Measurements from ENCODE around the gene ANO7. TPM values are rescaled to one million over a fixed set of nuclear protein-coding genes. Genes with fewer than 3 reads are reported as not detected.

The ANO7 gene
- total RNA-seq, 1 donor from 2014 or later, result 1.1 TPM

- ATAC-seq (no peak), DNase-seq (no peak)
- intact Hi-C loops (cut with micrococcal nuclease), result no loop called here
These were observed 31.4 kb downstream of the ANO7 start for GRCh38 chr2:241219856-241220356.

GRCh38 chr2:241223211-241224017 is 34.9 kb downstream of the ANO7 start:
- intact Hi-C loops (cut with micrococcal nuclease), result no loop called here
- DNase-seq, result peak; percentile 25
- peak; percentile 3 for ATAC-seq

GRCh38 chr2:241224018-241224850 is 35.8 kb downstream of the ANO7 start:
- peak; percentile 65 for DNase-seq
- intact Hi-C loops (cut with micrococcal nuclease), result no loop called here
- peak; percentile 52 for ATAC-seq

GRCh38 chr2:241224851-241225438 is 36.5 kb downstream of the ANO7 start:
- peak; percentile 29 for DNase-seq
- no peak for ATAC-seq
- intact Hi-C loops (cut with micrococcal nuclease), result no loop called here

GRCh38 chr2:241225545-241225944 is 37.1 kb downstream of the ANO7 start:
- ATAC-seq (no peak), DNase-seq (peak; percentile 31)
- intact Hi-C loops (cut with micrococcal nuclease), result no loop called here

GRCh38 chr2:241225983-241226382 is 37.5 kb downstream of the ANO7 start:
- DNase-seq, result peak; percentile 15
- intact Hi-C loops (cut with micrococcal nuclease), result no loop called here
- ATAC-seq, result no peak

GRCh38 chr2:241226723-241227572 is 38.5 kb downstream of the ANO7 start:
- intact Hi-C loops (cut with micrococcal nuclease), result no loop called here
- ATAC-seq, result peak; percentile 32
- DNase-seq, result peak; percentile 31

GRCh38 chr2:241227594-241227993 is 39.1 kb downstream of the ANO7 start:
- peak; percentile 10 for DNase-seq
- no peak for ATAC-seq
- intact Hi-C loops (cut with micrococcal nuclease), result no loop called here

GRCh38 chr2:241228081-241228859 is 39.8 kb downstream of the ANO7 start:
- ATAC-seq, result no peak
- intact Hi-C loops (cut with micrococcal nuclease), result no loop called here
- DNase-seq, result peak; percentile 24

- ATAC-seq, result peak; percentile 66
- intact Hi-C loops (cut with micrococcal nuclease), result no loop called here
- DNase-seq, result peak; percentile 52
These were observed 40.5 kb downstream of the ANO7 start for GRCh38 chr2:241228860-241229516.

- intact Hi-C loops (cut with micrococcal nuclease), result no loop called here
- peak; percentile 18 for DNase-seq
These were observed 41.3 kb downstream of the ANO7 start for GRCh38 chr2:241229563-241230401.

GRCh38 chr2:241230435-241230834 is 42.0 kb downstream of the ANO7 start:
- DNase-seq, result peak; percentile 32

More at GRCh38 chr2:241229563-241230401, 41.3 kb downstream of the ANO7 start:
- ATAC-seq, result no peak

GRCh38 chr2:241232736-241233575 is 44.5 kb downstream of the ANO7 start:
- ATAC-seq (no peak), DNase-seq (peak; percentile 20)
- intact Hi-C loops (cut with micrococcal nuclease), result no loop called here

More at GRCh38 chr2:241230435-241230834, 42.0 kb downstream of the ANO7 start:
- no peak for ATAC-seq
- intact Hi-C loops (cut with micrococcal nuclease), result no loop called here

GRCh38 chr2:241234066-241234790 is 45.8 kb downstream of the ANO7 start:
- intact Hi-C loops (cut with micrococcal nuclease), result no loop called here
- no peak for ATAC-seq
- DNase-seq, result peak; percentile 18
